Endothelial cell of umbilical vein (primary cell): ENCODE measurements around the gene TMEM266. TPM values are rescaled to one million over a fixed set of nuclear protein-coding genes. Genes with fewer than 3 reads are reported as not detected.

ENCODE experiments used
- BruUV-seq: library from RNA; stranded (reverse); fragments of 400-500 nt; replicated peaks from 2 replicates; lab custom pipeline; 2021; lab: Mats Ljungman, UMichigan
- CTCF ChIA-PET: fragments of 300-600, 350-600 bp; sonication (Branson Sonifier 250); formaldehyde crosslinking; loops from one replicate; lab custom pipeline; 2021; ENCODE audit warnings: antibody characterized with exemption, inconsistent platforms; lab: Charles Lee
- POLR2A ChIA-PET: fragments of 300-600, 350-600 bp; sonication (Branson Sonifier 250); formaldehyde crosslinking; loops from one replicate; lab custom pipeline; 2021; ENCODE audit warnings: antibody characterized with exemption, inconsistent platforms; lab: Charles Lee
- DNase-seq: peaks from one replicate; pipeline ENCODE4 v3.0.0-alpha.2; 2011; ENCODE audit warnings: low read depth, low spot score
- FAIRE-seq: peaks from 2 replicates; lab custom pipeline; 2011; peaks lifted over from hg19 to GRCh38; lab: Jason Lieb, UNC
- H2AFZ ChIP-seq: 2 replicates; pipeline ENCODE4 v1.6.0; 2012; ENCODE audit warnings: low read depth, low read length, control low read depth, inconsistent platforms
- H3K27ac ChIP-seq: 2 replicates; pipeline ENCODE4 v1.5.1; 2011; ENCODE audit warnings: low read depth, mild to moderate bottlenecking, control low read depth, low read length, moderate library complexity; ENCODE audit not compliant: insufficient read depth
- H3K27me3 ChIP-seq, 2 experiments: 2 replicates each; pipeline versions ENCODE4 v1.6.0 to v1.6.1; 2011; ENCODE audit warnings: low read length in 2 of 2, mixed read lengths in 1 of 2; ENCODE audit not compliant: control insufficient read depth in 2 of 2, insufficient read depth in 2 of 2
- H3K36me3 ChIP-seq, 2 experiments: 2 replicates in 1 of 2; 3 replicates in 1 of 2; pipeline ENCODE4 v1.5.1; 2011; ENCODE audit warnings: low read length in 2 of 2, mild to moderate bottlenecking in 1 of 2, moderate library complexity in 1 of 2; ENCODE audit not compliant: control insufficient read depth in 2 of 2, insufficient read depth in 2 of 2; ENCODE audit errors: extremely low read depth in 1 of 2
- H3K4me1 ChIP-seq: 3 replicates; pipeline ENCODE4 v1.5.1; 2011; ENCODE audit warnings: mild to moderate bottlenecking, low read length; ENCODE audit not compliant: control insufficient read depth, insufficient read depth; ENCODE audit errors: extremely low read depth
- H3K4me2 ChIP-seq: 2 replicates; pipeline ENCODE4 v1.6.1; 2011; ENCODE audit warnings: low read length, control low read depth, mixed read lengths; ENCODE audit not compliant: insufficient read depth
- H3K4me3 ChIP-seq, 3 experiments: fragments of 200-600 bp in 1 of 3; sonication (generic), shearing (Covaris generic) in 1 of 3; replicated peaks in 1 of 3; 2 replicates each; pipeline ENCODE4 v1.5.1; 2011 to 2016; ENCODE audit warnings: control low read depth in 3 of 3, low read length in 3 of 3, mild to moderate bottlenecking in 2 of 3, inconsistent platforms in 1 of 3, low read depth in 1 of 3, moderate library complexity in 1 of 3; ENCODE audit not compliant: insufficient read depth in 1 of 3
- H3K79me2 ChIP-seq: 2 replicates; pipeline ENCODE4 v1.6.0; 2012; ENCODE audit warnings: low read length, inconsistent platforms; ENCODE audit not compliant: control insufficient read depth, insufficient read depth
- H3K9ac ChIP-seq: replicated peaks from 2 replicates; pipeline ENCODE3; 2011; ENCODE audit warnings: low read length, control low read depth; ENCODE audit not compliant: insufficient read depth; ENCODE audit errors: extremely low read depth
- H3K9me1 ChIP-seq: replicated peaks from 3 replicates; pipeline ENCODE4 v1.6.0; 2011; ENCODE audit warnings: mild to moderate bottlenecking, low read length; ENCODE audit not compliant: control insufficient read depth, insufficient read depth; ENCODE audit errors: extremely low read depth
- H3K9me3 ChIP-seq: replicated peaks from 2 replicates; pipeline ENCODE4 v1.5.1; 2012; ENCODE audit warnings: low read length, inconsistent platforms; ENCODE audit not compliant: control insufficient read depth, insufficient read depth
- H4K20me1 ChIP-seq: replicated peaks from 2 replicates; pipeline ENCODE3; 2011; ENCODE audit warnings: mild to moderate bottlenecking, low read length; ENCODE audit not compliant: control insufficient read depth, insufficient read depth; ENCODE audit errors: extremely low read depth
- EZH2 ChIP-seq: IDR thresholded peaks from 2 replicates; pipeline ENCODE4 v1.6.1; 2012; ENCODE audit warnings: borderline replicate concordance, low read depth, mild to moderate bottlenecking, moderate library complexity, low read length, inconsistent platforms; ENCODE audit not compliant: severe bottlenecking
- FOS ChIP-seq: IDR thresholded peaks from 2 replicates; pipeline ENCODE4 v1.6.1; 2011; ENCODE audit warnings: mild to moderate bottlenecking, low read length, moderate library complexity, borderline replicate concordance; ENCODE audit not compliant: insufficient read depth
- GATA2 ChIP-seq: IDR thresholded peaks from 2 replicates; pipeline ENCODE4 v1.7.0; 2011; ENCODE audit warnings: low read depth, mild to moderate bottlenecking, moderate library complexity, mixed read lengths, low read length; ENCODE audit not compliant: insufficient read length, insufficient read depth
- JUN ChIP-seq: IDR thresholded peaks from 2 replicates; pipeline ENCODE4 v1.6.1; 2011; ENCODE audit warnings: borderline replicate concordance, low read depth; ENCODE audit not compliant: insufficient read length, insufficient read depth
- MYC ChIP-seq: IDR thresholded peaks from one replicate; pipeline ENCODE4 v1.6.1; 2011; ENCODE audit warnings: mild to moderate bottlenecking, low read depth, low read length
- POLR2A ChIP-seq: IDR thresholded peaks from 2 replicates; pipeline ENCODE4 v1.6.1; 2012; ENCODE audit warnings: low read depth, mild to moderate bottlenecking, control low read depth, low read length
- POLR2AphosphoS5 ChIP-seq: IDR thresholded peaks from 2 replicates; pipeline ENCODE4 v1.6.1; 2012; ENCODE audit warnings: low read depth, mild to moderate bottlenecking, control low read depth, low read length, moderate library complexity; ENCODE audit not compliant: insufficient read depth
- dilution Hi-C: fragments of 300-500 bp; cut with MboI; formaldehyde crosslinking; loops from one replicate; pipeline ENCODE4 v1.15.0; 2019; ENCODE audit warnings: low sequenced_read_pairs; ENCODE audit not compliant: extremely low pct_ligation_motif_present
- intact Hi-C: fragments of 100-400 bp; cut with micrococcal nuclease; formaldehyde crosslinking; loops from one replicate; pipeline ENCODE4 v1.10.0; 2022
- polyA plus RNA-seq, 4 experiments: library from polyadenylated mRNA; depleted of rRNA in 3 of 4; stranded (reverse) in 3 of 4; unstranded in 1 of 4; fragments of >200 nt; gene quantifications; 2 replicates each; pipeline versions ENCODE4 v1.2.1 to v1.2.3, GENCODE V29; 2011 to 2012; ENCODE audit warnings: missing spikeins in 1 of 4
- total RNA-seq: library from RNA; stranded (reverse); gene quantifications from 2 replicates; pipeline ENCODE4 v1.2.3, GENCODE V29; 2021
- TF ChIP-seq, protein P1 (sequence below): IDR thresholded peaks from 2 replicates; pipeline ENCODE4 v1.6.1; 2011; ENCODE audit not compliant: insufficient read depth, insufficient read length
- TF ChIP-seq, protein P2 (sequence below), 2 donors: IDR thresholded peaks; 1 replicate in 1 of 2; 2 replicates in 1 of 2; pipeline ENCODE4 v1.5.1; 2011; ENCODE audit warnings: low read length in 2 of 2, mild to moderate bottlenecking in 2 of 2, moderate library complexity in 2 of 2, control low read depth in 1 of 2, inconsistent platforms in 1 of 2, low read depth in 1 of 2; ENCODE audit not compliant: insufficient read depth in 1 of 2; ENCODE audit errors: extremely low read depth in 1 of 2

TMEM266 gene
- total and polyA plus RNA-seq, 2 donors (not counting 3 experiments of a cell fraction or from before 2014, with no cell fraction given), result not detected

DNA sequence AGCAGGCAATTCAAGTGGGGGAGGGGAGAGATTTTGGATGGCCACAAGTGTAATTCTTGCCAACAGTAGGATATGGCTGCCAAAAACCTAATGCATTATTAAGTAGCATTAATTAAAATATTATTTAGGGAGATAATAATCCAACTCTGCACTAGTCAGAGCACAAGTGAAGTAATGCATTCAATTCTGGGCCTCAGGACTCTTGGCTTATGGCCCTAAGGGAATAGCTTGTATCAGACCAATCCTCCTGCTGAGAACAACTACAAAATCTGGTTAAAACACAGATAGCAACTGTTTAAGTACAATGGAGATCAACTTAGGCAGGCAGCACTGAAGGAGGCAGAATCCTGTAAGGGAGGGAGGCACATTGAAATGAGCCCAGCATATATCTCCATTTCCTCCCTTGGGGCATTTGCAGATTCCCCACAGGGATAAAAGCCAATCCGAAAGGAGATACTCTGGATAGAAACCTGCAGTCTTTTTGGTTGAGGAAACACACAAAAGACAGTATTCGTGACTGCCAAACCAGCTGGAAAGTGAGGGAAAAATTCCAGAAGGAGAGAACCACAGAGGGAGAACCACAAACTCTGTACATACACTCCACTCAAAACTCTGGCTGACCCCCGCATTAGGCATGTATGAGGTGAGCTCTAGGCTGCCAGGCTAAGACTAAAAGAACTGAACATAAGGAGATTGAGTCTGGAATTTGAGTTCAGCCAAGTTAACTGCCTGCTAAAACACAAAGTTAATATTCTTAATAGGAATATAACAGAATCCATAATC is 194.1 kb downstream of the TMEM266 start:
- Histone ChIP-seq H3K9me1 (peaks cover 2% of the 10 kb centered on the region), H3K4me1 (no peaks in the 10 kb centered on the region), H3K9ac (no peak overlapping the region), H3K36me3 (peaks cover 0 to 6% of the 10 kb centered on the region in 2 experiments), H3K27me3 (no peaks in the 10 kb centered on the region), H3K79me2 (no peaks in the 10 kb centered on the region), H3K27ac (no peak overlapping the region), H3K4me2 (no peak overlapping the region), H3K4me3 (no peak overlapping the region), H4K20me1 (no peaks in the 10 kb centered on the region), H3K9me3 (no peaks in the 10 kb centered on the region), H2AFZ (no peak overlapping the region)
- no peak for FAIRE-seq
- intact Hi-C loops, result no loop called here
- dilution Hi-C loops, result no loop called here
- BruUV-seq, result no TSS peak
- DNase-seq, result no peak
- CTCF ChIA-PET, result no interaction called here
- no peak for TF ChIP-seq FOS
- TF ChIP-seq, protein P1, sequence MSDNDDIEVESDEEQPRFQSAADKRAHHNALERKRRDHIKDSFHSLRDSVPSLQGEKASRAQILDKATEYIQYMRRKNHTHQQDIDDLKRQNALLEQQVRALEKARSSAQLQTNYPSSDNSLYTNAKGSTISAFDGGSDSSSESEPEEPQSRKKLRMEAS, result no peak
- TF ChIP-seq POLR2AphosphoS5, result no peak
- TF ChIP-seq, protein P2, sequence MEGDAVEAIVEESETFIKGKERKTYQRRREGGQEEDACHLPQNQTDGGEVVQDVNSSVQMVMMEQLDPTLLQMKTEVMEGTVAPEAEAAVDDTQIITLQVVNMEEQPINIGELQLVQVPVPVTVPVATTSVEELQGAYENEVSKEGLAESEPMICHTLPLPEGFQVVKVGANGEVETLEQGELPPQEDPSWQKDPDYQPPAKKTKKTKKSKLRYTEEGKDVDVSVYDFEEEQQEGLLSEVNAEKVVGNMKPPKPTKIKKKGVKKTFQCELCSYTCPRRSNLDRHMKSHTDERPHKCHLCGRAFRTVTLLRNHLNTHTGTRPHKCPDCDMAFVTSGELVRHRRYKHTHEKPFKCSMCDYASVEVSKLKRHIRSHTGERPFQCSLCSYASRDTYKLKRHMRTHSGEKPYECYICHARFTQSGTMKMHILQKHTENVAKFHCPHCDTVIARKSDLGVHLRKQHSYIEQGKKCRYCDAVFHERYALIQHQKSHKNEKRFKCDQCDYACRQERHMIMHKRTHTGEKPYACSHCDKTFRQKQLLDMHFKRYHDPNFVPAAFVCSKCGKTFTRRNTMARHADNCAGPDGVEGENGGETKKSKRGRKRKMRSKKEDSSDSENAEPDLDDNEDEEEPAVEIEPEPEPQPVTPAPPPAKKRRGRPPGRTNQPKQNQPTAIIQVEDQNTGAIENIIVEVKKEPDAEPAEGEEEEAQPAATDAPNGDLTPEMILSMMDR (IDR thresholded peaks at IDR 0.05; ENCODE audit: extremely low read depth in 1 of 2, insufficient read depth in 1 of 2, low read depth in 1 of 2, low read length in 2 of 2), result no peak
- TF ChIP-seq POLR2A, result no peak
- TF ChIP-seq EZH2, result no peak
- TF ChIP-seq GATA2, result no peak
- TF ChIP-seq MYC, result no peak
- no peak for TF ChIP-seq JUN
- POLR2A ChIA-PET, result no interaction called here

Other genes starting within 250 kb of the TMEM266 start
- gene UBE2Q2, start 216.5 kb upstream of the TMEM266 start, total RNA-seq, result 28.5 and 32.8 TPM in 2 replicates
- gene UBE2Q2, start 216.5 kb upstream of the TMEM266 start, polyA plus RNA-seq, result 8.9 and 12.9 TPM in 2 replicates
- gene FBXO22, start 156.1 kb upstream of the TMEM266 start, total RNA-seq, result 41.6 and 42.6 TPM in 2 replicates
- 19.9 and 20.8 TPM in 2 replicates for gene FBXO22, start 156.1 kb upstream of the TMEM266 start, polyA plus RNA-seq
- gene NRG4, start 47.6 kb upstream of the TMEM266 start, total RNA-seq, result not detected in 2 replicates
- not detected in 2 replicates for gene NRG4, start 47.6 kb upstream of the TMEM266 start, polyA plus RNA-seq